ENCODE measurements around the gene TMEM125. TPM values are rescaled to one million over a fixed set of nuclear protein-coding genes. Genes with fewer than 3 reads are reported as not detected.
A peak's percentile ranks its signal among the peaks of the same experiment; 100 is the strongest.

The TMEM125 gene
- total RNA-seq, 2 donors from 2014 or later: 18.3 to 29.9 TPM

GRCh38 chr1:43282220-43283195 lies 12.7 kb downstream of the TMEM125 start:
- DNase-seq (ENCODE audit: low spot score): no peak
- TF ChIP-seq POLR2AphosphoS5 (IDR thresholded peaks at IDR 0.05) (no peak), CTCF (IDR thresholded peaks at IDR 0.05) (no peak)
- Histone ChIP-seq H3K4me1 (replicated peaks) (no peaks in the 10 kb centered on the region), H3K36me3 (no peaks in the 10 kb centered on the region), H3K27me3 (replicated peaks; ENCODE audit: insufficient read depth) (no peaks in the 10 kb centered on the region), H3K27ac (no peak overlapping the region), H3K9me3 (no peaks in the 10 kb centered on the region), H3K4me3 (no peak overlapping the region)
- intact Hi-C loops (cut with DNase I): no loop called here
- 86% methylated on average over 15 of the region's 15 CpGs for WGBS

GRCh38 chr1:43284065-43284464 lies 14.3 kb downstream of the TMEM125 start:
- DNase-seq (ENCODE audit: low spot score): no peak
- H3K4me3 ChIP-seq: no peak overlapping the region

GRCh38 chr1:43284546-43285110 lies 14.8 kb downstream of the TMEM125 start:
- Histone ChIP-seq H3K27ac (peak overlapping the region; percentile 37 to 53), H3K9me3 (no peaks in the 10 kb centered on the region), H3K4me3 (peak overlapping the region; percentile 35 to 46), H3K36me3 (no peaks in the 10 kb centered on the region), H3K4me1 (replicated peaks) (no peaks in the 10 kb centered on the region), H3K27me3 (replicated peaks; ENCODE audit: insufficient read depth) (no peaks in the 10 kb centered on the region)
- intact Hi-C loops (cut with DNase I): no loop called here
- WGBS: 45% methylated on average over 12 of the region's 12 CpGs
- TF ChIP-seq POLR2A (IDR thresholded peaks at IDR 0.05) (no peak), POLR2AphosphoS5 (IDR thresholded peaks at IDR 0.05) (no peak), CTCF (IDR thresholded peaks at IDR 0.05) (no peak)
- DNase-seq (ENCODE audit: low spot score): no peak

More at GRCh38 chr1:43284065-43284464, 14.3 kb downstream of the TMEM125 start:
- Histone ChIP-seq H3K4me1 (replicated peaks) (no peaks in the 10 kb centered on the region), H3K9me3 (no peaks in the 10 kb centered on the region), H3K36me3 (no peaks in the 10 kb centered on the region), H3K27ac (no peak overlapping the region), H3K27me3 (replicated peaks; ENCODE audit: insufficient read depth) (no peaks in the 10 kb centered on the region)
- intact Hi-C loops (cut with DNase I): no loop called here
- TF ChIP-seq POLR2A (IDR thresholded peaks at IDR 0.05) (no peak), CTCF (IDR thresholded peaks at IDR 0.05) (no peak)
- WGBS: 95% methylated on average over 3 of the region's 3 CpGs

GRCh38 chr1:43285269-43285990 lies 15.6 kb downstream of the TMEM125 start, which contains the start of gene C1orf210:
Gene C1orf210 (minus strand): TSS chr1:43285581. CDS start chr1:43283270, 2,311 bp downstream.
- H3K27ac ChIP-seq: peak within 1 kb of the TSS; percentile 37 to 53
- WGBS: 42% methylated on average over 19 of the region's 19 CpGs
- intact Hi-C loops (cut with DNase I): no loop called here
- peak within 1 kb of the TSS; percentile 35 to 46 for H3K4me3 ChIP-seq
- TF ChIP-seq POLR2A (IDR thresholded peaks at IDR 0.05) (peak; percentile 54), CTCF (IDR thresholded peaks at IDR 0.05) (peak in 3 of 4 experiments; percentile 38 to 73 (median 72)), POLR2AphosphoS5 (IDR thresholded peaks at IDR 0.05) (peak; percentile 75)
- no peaks in the 10 kb centered on the region for H3K27me3 ChIP-seq (replicated peaks; ENCODE audit: insufficient read depth)
- peak; percentile 91 for DNase-seq (ENCODE audit: low spot score)
- no peaks in the 10 kb centered on the region for H3K4me1 ChIP-seq (replicated peaks)
- no peaks in the 10 kb centered on the region for H3K9me3 ChIP-seq
- H3K36me3 ChIP-seq: no peaks in the 10 kb centered on the region

Data from prostate gland (tissue), 2 donors.